NCI-H345 (cell line): ENCODE measurements around the gene CLEC14A.
A peak's percentile ranks its signal among the peaks of the same experiment; 100 is the strongest.

Source experiments
- DNase-seq: peaks from one replicate; lab custom pipeline; 2025; lab: John Stamatoyannopoulos, UW

CLEC14A gene

GRCh38 chr14:38255673-38256532 is at the start of gene CLEC14A:
TSS of gene CLEC14A (minus strand) at chr14:38256093. CDS start at chr14:38256022, 71 bp downstream.
- DNase-seq = no peak

GRCh38 chr14:38302966-38303365 is 47.1 kb upstream of the CLEC14A start:
- no peak for DNase-seq

- DNase-seq = no peak
These were observed 46.1 kb upstream of the CLEC14A start for GRCh38 chr14:38302034-38302433.

- DNase-seq = no peak
These were observed 41.8 kb upstream of the CLEC14A start for GRCh38 chr14:38297681-38298080.

DNA sequence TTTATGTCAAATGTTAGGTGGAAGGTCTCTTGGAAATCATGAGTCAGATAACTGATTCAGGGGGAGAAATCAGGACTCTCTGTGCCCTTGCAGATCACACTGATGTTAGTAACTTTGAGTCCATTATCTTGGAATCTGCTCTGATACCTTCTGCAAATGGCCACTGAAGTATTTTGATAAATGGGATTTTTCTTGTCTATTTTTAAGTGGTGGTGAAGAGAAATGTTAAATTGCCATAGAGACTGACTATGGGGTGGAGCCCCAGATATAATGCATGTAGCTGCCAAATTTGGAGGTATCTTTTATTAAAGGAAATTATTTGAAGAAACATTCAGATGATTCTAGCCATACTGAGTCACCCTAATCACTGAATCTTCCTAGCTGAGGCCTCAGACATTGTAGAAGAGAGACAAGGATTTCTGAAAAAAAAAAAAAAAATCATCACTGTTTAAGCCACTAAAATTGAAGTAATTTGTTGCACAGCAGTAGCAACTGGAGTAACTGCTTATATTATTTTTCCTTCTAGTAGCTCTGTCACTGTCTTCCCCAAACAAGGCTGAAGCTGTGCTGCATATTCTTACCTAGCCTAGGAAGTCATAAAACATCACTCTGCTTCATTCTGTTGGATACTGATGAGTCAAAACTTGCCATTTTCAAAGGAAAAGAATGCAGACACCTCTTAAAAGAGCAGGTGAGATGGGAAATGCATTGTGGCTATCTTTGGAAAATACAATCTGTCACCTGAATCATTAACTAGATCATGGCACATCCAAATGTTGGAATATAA is 36.0 kb upstream of the CLEC14A start:
- no peak for DNase-seq

DNA sequence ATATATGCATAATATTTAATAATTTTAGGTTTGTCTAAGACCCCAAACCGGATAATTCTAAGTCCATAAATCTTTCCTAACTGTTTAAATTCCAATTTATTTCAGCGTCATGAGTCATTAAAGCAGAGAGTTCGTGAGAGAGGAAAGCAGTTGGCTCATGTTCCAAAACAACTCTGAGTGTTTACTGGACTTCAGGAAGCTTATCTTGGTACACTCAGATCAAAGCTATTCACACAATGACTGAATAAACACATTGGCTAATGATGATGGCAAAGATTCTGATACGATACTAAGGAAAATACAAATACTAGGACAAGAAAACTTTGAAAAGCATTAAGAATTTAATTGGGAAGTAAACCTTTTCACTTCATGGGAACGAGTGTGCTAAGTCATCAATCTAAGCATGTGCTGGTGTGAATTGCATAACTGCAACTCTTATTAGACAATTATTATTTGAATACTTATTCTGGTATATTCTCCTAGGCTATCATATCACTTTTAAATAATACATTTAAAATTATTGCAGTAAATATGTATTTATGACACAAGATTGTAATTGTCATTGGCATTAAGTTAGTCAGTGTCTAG is 34.8 kb upstream of the CLEC14A start:
- peak; percentile 15 for DNase-seq

- DNase-seq = no peak
These were observed 30.6 kb upstream of the CLEC14A start for GRCh38 chr14:38286452-38286851.

- DNase-seq = no peak
These were observed 30.1 kb upstream of the CLEC14A start for GRCh38 chr14:38285962-38286361.

GRCh38 chr14:38282936-38283335 is 27.0 kb upstream of the CLEC14A start:
- no peak for DNase-seq

DNA sequence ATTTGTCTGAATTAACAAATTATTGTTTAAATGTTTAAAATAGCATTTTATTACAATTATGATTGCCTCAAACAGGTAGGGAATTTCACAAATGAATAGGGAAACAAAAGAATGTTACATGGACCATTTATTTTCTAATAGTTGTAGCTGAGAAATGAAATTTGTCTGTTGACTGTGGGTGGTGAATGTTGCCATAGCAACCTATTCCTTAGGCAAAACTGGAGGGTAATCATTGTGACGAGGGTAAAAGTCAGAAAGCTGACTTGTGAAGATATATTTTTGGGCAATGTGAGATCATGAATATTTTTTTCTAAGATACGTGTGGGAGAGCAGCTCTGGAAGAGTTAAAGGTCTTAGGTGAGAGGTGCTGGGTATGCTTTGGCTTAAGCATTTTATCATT is 24.2 kb upstream of the CLEC14A start:
- no peak for DNase-seq

- DNase-seq = no peak
These were observed 23.7 kb upstream of the CLEC14A start for GRCh38 chr14:38279572-38279971.

DNA sequence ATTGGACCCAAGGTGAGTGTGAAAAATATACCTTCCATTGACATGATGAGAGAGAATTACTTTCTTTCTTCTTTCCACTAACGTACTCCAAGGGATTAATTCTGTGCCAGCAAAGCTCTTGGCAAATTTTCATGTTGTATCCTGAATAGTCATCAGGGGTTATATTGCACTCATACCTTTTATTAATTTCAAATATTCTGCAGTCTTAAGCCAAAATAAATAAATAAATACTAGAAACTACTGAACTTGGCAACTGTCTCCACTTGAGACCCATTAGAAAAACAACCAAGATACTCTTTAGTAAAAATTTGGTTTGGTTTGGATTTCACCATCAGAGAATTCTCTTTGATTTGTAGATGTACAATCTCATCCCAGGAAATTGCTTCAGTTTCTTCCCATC is 22.1 kb upstream of the CLEC14A start:
- DNase-seq = no peak

DNA sequence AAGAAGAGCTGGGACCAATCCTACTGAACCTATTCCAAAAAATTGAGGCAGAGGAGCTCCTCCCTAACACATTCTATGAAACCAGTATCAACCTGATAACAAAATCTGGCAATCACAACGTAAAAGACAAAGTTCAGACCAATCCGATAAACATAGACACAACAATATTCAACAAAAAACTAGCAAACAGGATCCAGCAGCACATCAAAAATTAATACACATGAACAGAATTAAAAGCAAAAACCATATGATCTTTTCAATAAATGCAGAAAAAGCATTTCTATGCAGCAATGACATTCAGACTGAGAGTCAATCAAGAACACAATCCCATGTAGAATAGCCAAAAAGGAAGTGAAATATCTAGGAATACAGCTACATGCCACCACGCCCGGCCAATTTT is 7.0 kb upstream of the CLEC14A start:
- DNase-seq = no peak

DNA sequence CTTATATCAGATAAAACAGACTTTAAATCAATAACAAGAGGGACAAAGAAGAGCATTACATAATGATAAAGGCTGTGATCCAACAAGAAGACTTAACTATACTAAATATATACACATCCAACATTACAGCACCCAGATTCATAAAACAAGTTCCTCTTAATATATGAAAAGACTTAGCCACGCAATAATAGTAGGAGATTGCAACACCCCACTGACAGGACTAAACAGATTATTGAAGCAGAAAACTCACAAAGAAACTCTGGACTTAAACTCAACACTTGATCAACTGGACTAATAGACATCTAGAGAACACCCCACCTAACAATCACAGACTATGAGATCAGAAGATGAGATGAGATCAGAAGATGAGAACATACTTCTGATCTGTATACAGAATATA is 5.7 kb upstream of the CLEC14A start:
- no peak for DNase-seq

- no peak for DNase-seq
These were observed 1.6 kb upstream of the CLEC14A start for GRCh38 chr14:38257507-38257906.

- DNase-seq = no peak
These were observed 594 bp upstream of the CLEC14A start for GRCh38 chr14:38256533-38256840.

DNA sequence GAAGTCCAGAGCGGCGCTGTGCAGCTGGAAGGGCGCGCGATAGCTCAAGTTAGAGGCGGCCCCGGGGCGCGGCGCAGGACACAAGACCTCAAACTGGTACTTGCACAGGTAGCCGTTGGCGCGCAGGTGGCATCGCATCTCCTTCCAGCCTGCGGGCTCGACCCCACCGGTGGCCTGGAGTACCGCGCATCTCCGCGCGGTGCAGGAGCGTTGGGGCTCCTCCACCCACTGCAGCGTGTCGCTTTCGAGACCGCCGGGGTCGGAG is 553 bp downstream of the CLEC14A start:
- no peak for DNase-seq

GRCh38 chr14:38254571-38255407 is 1.1 kb downstream of the CLEC14A start:
- no peak for DNase-seq

- no peak for DNase-seq
These were observed 2.2 kb downstream of the CLEC14A start for GRCh38 chr14:38253676-38254075.

DNA sequence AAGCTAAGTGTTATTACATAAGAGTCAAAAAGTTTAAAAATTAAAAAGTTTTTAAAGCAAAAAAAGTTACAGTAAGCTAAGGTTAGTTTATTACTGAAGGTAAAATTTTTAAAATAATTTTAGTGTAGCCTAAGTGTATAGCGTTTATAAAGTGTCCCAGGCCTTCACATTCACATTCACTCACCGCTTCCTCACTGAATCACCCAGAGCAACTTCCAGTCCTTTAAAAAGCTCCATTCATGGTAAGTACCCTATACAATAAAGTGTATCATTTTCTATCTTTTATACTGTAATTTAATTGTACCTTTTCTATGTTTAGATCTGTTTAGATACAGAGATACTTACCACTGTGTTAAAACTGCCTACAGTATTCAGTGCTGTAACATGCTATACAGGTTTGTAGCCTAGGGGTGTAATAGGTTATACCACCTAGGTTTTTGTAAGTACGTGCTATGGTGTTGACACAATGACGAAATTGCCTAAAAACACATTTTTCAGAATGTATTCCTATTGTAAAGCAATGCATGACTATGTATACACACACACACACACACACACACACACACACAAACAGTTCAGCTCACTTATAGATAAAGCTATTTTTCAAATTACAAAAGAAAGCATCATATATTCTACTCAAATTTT is 3.7 kb downstream of the CLEC14A start:
- no peak for DNase-seq

DNA sequence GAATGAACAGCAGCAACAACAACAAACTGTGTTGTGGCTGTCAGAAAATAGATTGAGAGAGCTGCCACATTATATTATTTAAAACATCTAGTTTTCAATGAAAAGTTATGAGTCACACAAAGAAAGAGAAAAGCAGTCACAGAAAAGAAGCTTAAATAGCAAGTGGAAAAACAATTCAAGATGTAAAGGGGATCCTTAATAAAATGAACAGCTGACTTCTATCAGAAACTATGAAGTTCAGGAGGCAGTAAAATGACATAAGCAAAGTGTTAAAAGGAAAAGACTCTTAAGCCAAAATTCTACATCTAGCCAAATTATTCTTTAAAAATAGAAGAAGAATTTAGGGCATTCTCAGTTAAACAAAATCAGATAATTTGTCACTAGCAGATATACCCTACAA is 5.6 kb downstream of the CLEC14A start:
- DNase-seq = no peak
